Subcutaneous adipose tissue (tissue), 4 donors: ENCODE measurements around the gene HINT2. TPM values are rescaled to one million over a fixed set of nuclear protein-coding genes. Genes with fewer than 3 reads are reported as not detected.

ENCODE experiments used
- total RNA-seq, 4 donors: library from RNA; depleted of rRNA; stranded (reverse); fragments of >200 nt; gene quantifications; one replicate each; pipeline ENCODE4 v1.1.0, GENCODE V29; 2016
- TF ChIP-seq, protein P1 (sequence below): fragments of 450-650 bp; IDR thresholded peaks from one replicate; pipeline ENCODE4 v1.5.1; 2016; ENCODE audit warnings: low read depth, mild to moderate bottlenecking, control low read depth, antibody characterized with exemption, moderate library complexity

HINT2 gene
- total RNA-seq, 4 donors from 2014 or later = 27.7 to 98.1 (median 40.4) TPM

DNA sequence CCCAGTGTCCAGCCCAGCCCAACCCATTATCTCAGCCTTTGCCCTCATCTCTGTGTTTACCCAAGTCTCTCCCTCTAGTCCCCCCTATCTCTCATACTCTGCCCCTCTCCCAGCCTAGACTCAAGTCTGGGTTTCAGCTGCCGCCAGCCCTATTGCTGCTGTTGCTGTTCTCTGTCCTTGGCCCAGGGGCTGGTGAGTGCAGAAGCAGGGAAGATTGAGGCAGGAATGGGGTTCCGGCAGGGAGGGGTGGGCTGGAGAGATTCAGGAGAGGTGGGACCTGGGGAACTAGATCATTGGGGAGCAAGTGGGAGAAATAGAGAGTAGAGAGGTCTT is 14.9 kb upstream of the HINT2 start:
- TF ChIP-seq, protein P1, sequence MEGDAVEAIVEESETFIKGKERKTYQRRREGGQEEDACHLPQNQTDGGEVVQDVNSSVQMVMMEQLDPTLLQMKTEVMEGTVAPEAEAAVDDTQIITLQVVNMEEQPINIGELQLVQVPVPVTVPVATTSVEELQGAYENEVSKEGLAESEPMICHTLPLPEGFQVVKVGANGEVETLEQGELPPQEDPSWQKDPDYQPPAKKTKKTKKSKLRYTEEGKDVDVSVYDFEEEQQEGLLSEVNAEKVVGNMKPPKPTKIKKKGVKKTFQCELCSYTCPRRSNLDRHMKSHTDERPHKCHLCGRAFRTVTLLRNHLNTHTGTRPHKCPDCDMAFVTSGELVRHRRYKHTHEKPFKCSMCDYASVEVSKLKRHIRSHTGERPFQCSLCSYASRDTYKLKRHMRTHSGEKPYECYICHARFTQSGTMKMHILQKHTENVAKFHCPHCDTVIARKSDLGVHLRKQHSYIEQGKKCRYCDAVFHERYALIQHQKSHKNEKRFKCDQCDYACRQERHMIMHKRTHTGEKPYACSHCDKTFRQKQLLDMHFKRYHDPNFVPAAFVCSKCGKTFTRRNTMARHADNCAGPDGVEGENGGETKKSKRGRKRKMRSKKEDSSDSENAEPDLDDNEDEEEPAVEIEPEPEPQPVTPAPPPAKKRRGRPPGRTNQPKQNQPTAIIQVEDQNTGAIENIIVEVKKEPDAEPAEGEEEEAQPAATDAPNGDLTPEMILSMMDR = no peak

DNA sequence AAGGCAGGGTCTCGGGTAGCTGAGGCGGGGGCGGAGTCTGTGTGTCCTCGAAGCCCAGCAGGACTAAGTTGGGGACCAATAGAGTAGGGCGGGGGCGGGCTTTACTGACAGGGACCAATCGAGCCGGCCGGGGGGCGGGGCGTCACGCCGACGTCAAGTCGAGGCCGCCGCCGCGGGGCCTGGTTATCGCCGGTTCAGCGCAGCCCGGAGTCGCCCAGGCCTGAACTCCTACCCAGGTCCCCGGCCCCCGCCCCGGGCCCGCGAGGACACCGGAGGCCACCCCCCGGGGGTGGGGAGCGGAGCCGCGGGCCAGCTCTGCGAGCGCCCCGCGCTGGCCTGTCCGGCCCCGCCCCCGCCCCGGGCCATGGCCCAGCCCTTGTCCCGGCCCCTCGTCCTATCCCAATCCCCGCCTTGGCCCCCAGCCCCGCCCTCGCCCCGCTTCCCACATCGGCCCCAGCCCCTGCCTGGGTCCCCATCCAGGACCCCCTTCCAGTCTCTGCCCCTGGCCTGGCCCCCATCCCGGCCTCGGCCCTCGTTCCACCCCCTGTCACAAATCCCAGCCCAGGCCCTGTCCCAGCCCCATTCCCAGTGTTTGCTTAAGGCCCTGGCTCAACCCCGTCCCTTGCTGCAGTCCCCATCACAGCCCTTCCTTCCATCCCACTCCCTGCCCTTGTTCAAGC is 14.4 kb upstream of the HINT2 start, which contains the start of gene TMEM8B:
Gene TMEM8B, plus strand, starts transcription at position 145 of the 680 bp plus-strand sequence. Its CDS starts 220 bp downstream, at position 365.
- TF ChIP-seq, protein P1 = no peak

DNA sequence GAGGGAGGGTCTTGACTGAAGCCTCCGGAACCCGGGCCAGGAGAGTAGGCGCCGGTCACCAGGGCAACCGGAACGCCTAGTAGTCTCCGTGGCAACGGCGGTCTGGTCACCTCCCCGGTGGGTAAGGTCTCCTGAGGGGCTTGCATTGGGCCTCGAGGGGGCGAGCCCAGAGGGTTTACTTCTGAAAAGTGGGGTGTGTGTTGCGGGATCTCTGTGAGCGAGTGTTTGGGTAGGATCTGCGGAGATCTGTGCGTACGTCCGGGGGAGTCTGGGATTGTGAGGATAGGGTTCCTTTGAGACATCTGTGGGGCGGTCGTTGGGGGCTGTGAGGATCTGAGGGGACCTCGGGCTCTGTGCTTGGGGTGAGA is 13.9 kb upstream of the HINT2 start, which contains the start of gene FAM221B:
Gene FAM221B, minus strand, starts transcription at position 17 of the 368 bp plus-strand sequence. CDS start 2,571 bp downstream, outside the sequence.
- TF ChIP-seq, protein P1 = no peak

DNA sequence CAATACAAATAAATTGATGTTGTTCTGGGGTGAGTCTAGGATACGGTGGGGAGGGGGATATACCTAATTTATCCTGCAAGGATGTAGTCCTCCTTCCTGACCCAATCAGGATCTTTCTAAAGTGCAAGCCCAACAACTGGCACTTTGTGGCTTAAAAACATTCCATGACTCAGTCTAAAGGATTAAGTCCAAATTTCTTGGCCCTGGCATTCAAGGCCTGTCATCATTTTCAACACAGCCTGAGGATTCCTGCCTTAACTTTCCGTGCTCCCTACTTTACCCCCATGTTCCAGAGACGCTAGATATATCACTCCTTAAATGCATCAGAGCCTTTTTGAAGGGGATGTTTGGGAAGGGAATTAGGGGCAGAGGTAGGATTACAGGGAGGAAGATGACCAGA is 12.6 kb upstream of the HINT2 start:
- TF ChIP-seq, protein P1 = no peak

DNA sequence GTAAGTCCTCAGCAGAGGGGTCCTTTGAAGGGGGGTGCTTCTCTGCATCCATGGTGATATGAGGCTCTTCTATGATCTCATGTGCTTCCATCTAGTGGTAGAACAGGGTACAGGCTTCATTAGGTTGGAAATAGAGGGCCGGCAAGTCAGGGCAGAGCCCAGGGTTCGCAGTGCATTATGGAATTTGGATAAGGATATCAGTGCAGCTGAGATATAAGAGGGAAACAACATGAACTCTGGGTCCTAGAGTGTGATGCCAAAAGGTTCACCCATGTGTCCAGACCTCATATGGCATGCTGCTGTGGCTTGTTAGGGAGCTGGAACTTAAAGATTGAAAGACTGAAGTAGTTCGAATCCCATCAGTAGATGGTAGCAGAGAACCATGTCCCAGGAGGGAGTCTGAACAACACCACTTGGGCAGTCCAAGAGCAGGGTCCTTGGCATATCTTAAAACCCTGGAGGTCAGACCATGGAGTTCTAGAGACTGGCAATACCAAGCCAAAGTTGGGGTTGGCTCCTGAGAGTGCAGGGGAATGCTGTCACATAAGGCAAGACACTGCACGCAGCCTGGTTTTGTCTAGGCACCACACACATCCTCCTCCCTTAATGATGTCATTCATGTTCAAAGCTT is 11.3 kb upstream of the HINT2 start:
- TF ChIP-seq, protein P1 = no peak

DNA sequence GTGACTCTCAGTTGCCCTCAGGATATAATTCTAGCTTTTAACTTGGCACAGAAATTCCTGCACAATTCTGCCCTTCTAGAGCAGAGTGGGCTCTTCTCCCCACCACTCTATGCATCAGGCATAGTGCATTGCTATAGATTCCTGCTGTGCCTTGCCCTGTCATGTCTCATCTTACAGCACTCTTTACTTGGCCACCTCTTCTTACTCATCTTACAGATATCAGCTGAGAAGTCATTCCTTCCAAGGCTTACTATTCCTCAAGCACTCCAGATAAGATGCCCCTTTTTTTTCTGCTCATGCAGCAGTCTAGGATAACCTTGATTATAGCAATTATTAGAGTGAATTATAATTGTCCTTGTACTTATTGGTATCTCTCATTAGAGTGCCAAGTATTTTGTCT is 8.1 kb upstream of the HINT2 start:
- TF ChIP-seq, protein P1 = no peak

DNA sequence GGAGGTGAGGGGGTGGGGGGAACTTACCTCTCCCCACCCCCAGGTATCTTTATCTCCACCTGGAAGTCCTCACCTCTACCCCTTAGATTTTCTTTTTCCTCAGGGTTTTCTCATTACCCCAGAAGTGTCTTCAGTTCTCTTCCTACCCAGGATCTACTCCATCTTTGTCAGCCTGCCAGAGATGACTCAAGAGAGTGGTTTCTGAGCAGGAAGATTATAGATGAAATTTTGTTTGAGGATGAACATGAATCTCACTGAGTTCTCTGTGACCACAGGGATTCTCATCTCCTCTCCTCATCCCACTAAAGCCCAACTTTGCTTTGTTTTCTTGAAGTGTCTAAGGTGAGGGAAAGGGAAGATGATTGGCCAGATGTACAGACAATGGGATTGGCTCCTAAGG is 5.2 kb upstream of the HINT2 start:
- TF ChIP-seq, protein P1 = no peak
